HG02642 (cell line): Measurements from ENCODE around the gene COTL1.

Experiments used
- ATAC-seq: cut with Tn5 transposase; IDR thresholded peaks from one replicate; pipeline ENCODE4 v1.9.1; 2021; ENCODE audit warnings: mild to moderate bottlenecking; ENCODE audit not compliant: unreplicated experiment, poor library complexity

Gene COTL1

GRCh38 chr16:84617791-84618580 lies at the start of gene COTL1:
Gene COTL1, minus strand, starts transcription at chr16:84618078. Its CDS starts 164 bp downstream, at chr16:84617914.
- ATAC-seq: peak; percentile 91

- ATAC-seq: no peak
Observed at GRCh38 chr16:84665843-84666242, 48.0 kb upstream of the COTL1 start.

DNA sequence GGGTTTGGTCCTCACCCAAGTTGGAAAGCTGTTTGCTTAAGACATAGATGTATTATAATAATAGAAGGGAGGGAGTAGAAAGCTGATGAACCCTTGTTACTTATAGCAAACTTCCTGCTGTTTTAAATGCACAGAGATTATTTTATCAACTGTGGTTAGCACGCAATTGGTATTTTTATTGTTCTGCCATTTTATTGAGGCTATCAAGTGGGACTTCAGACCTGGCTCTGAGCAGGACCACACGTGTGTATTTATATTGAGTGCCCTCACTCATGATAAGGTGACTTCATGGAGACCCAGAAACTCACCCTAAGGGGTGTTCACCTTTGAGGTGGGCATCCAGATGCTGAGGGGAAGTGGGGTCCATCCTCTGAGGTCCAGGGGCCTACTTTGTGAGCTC lies 47.5 kb upstream of the COTL1 start:
- no peak for ATAC-seq

DNA sequence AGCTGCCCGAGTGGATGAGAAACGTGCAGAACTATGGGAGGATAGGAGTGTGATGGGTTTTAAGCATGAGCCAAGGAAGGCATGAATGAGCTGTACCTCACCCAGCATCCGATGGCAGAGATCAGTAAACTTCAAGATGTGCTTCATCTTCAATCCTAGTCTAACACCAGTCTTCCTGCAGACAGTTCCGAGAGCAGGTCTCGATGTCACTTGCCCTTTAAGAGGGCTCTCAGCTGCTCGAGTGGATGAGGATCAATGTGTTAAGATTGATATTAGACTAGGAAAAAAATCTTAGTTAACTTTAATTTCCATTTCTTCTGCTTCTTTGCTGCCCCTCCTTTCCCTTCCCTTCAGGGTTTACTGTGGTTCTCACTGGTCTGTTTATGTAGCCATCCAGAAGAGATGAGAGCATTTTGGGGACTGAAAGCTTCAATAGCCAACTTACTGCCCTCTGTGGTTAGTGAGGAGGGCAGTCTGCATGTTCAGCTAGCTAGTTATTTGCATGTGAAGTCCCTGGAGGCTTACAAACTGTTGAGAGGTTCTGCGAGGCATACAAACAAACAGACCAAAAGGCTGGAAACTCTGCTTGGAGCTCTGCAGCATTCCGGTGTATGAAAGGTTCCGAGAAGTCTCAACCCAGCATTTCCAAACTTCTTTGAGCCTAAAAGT lies 45.7 kb upstream of the COTL1 start:
- peak; percentile 72 for ATAC-seq

- ATAC-seq: no peak
Observed at GRCh38 chr16:84662471-84662870, 44.6 kb upstream of the COTL1 start.

DNA sequence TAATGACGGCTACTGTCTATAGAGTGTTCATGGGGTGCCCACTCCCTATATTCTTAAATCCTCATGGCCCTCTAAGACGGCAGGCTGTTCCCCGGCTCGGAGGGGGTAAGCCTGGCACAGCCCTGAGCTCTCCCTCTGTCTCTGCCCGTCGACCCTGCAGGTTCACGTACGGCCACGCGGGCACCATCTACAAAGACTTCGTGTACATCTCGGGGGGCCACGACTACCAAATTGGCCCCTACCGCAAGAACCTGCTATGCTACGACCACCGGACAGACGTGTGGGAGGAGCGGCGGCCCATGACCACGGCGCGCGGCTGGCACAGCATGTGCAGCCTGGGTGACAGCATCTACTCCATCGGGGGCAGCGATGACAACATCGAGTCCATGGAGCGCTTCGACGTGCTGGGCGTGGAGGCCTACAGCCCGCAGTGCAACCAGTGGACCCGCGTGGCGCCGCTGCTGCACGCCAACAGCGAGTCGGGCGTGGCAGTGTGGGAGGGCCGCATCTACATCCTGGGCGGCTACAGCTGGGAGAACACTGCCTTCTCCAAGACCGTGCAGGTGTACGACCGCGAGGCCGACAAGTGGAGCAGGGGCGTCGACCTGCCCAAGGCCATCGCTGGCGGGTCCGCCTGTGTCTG lies 43.7 kb upstream of the COTL1 start:
- ATAC-seq: no peak

DNA sequence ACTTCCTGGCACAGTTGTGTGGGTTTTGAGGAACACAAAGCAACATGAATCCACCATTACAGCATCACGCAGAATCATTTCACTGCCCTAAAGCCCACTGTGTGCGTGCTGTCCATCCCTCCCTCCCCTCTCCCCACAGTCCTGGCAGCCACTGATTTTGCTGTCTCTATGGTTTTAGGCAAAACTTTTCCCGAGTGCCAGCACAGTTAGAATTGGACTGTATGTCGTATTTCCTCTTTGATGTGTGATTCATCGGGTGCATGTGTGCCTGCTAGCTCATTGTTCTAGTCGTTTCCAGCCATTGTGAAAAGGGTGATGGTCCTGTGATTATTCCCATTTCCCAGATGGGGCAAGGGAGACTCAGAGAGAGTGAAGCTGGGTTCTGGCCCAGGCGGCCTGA lies 43.1 kb upstream of the COTL1 start:
- ATAC-seq: no peak

DNA sequence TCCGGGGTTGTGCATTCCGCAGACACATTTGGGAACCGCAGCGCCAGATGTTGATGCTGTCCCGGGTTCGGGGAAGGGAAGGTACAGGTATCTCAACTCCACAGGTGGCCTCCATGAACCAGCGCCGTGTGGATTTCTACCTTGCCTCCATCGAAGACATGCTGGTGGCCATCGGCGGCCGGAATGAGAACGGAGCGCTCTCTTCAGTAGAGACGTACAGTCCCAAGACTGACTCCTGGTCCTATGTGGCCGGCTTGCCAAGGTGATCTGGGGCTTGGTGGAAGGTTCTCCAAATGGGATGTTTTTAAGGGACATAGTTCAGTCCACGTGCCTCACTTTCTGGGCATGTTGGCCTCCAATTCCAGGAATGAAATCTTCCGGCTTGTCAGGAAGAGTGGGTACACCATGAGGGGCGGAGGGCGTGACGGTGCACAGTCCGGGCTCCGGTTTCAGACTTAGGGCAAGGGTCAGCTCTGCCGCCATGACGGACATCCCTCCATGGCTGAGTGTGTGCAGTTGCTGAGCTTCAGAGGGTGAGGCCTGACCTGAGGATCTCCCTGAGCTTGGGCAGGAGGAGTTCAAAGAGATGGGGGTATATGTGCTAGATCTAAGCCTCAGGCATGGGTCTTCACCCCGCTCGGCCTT lies 41.9 kb upstream of the COTL1 start:
- ATAC-seq: no peak

DNA sequence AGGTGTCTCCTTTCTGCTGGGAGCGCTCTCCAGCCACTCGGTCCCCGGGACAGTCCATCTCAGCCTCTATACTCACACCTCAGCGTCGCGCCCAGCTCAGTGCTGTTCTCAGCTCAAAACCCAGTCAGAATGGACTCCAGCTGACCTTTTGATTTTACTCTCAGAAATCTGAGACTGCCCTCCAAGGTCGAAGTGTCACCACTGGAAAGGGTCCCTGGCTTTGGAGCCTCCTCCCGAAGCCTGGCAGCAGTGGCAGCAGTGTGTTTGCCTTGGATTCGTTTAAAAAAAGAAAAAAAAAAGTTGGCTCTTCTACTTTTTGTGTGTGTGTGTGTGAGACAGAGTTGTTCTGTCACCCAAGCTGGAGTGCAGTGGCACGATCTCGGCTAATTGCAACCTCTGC lies 40.8 kb upstream of the COTL1 start:
- no peak for ATAC-seq

GRCh38 chr16:84657229-84657837 lies 39.5 kb upstream of the COTL1 start:
- no peak for ATAC-seq

GRCh38 chr16:84656649-84657048 lies 38.8 kb upstream of the COTL1 start:
- ATAC-seq: no peak

DNA sequence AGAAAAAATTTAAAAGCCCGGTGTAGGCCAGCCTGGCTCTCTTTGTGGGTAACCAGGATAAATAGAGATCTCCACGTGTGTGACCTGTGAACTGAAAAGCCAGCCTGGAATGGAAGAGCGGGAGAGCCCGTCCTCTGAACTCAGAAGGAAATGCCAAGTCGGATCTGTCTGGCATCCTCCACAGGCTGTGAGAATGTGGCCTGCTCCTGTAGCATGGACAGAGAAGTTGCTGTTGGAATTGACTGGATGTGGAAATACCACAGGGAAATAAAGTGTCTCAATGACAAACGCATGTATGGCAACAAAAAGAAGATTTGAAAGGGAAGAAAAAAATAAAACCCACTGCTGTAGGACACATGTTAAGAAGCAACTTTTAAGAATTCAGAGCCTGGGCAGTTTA lies 37.1 kb upstream of the COTL1 start:
- no peak for ATAC-seq

- no peak for ATAC-seq
Observed at GRCh38 chr16:84654238-84654637, 36.4 kb upstream of the COTL1 start.

- ATAC-seq: no peak
Observed at GRCh38 chr16:84652566-84652965, 34.7 kb upstream of the COTL1 start.

GRCh38 chr16:84650062-84650991 lies 32.4 kb upstream of the COTL1 start:
- ATAC-seq: no peak

DNA sequence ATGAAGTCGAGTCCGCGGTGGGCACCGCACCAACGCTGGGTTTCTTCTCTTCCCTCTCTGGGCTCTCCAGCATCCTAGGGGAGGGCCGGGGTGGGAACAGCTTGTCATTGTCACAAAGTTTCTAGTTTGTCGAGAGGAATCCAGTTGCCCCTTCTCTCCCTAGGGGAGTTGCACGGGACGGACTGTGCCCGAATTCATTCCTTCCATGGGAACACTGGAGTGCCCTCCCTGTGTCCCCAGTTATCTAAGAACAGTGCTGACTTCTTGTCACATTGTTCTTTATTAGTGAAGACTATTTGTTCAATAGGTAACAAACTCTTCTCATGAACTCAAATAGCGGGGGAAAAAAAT lies 31.6 kb upstream of the COTL1 start:
- ATAC-seq: no peak

- peak; percentile 75 for ATAC-seq
Observed at GRCh38 chr16:84648595-84649510, 31.0 kb upstream of the COTL1 start.

DNA sequence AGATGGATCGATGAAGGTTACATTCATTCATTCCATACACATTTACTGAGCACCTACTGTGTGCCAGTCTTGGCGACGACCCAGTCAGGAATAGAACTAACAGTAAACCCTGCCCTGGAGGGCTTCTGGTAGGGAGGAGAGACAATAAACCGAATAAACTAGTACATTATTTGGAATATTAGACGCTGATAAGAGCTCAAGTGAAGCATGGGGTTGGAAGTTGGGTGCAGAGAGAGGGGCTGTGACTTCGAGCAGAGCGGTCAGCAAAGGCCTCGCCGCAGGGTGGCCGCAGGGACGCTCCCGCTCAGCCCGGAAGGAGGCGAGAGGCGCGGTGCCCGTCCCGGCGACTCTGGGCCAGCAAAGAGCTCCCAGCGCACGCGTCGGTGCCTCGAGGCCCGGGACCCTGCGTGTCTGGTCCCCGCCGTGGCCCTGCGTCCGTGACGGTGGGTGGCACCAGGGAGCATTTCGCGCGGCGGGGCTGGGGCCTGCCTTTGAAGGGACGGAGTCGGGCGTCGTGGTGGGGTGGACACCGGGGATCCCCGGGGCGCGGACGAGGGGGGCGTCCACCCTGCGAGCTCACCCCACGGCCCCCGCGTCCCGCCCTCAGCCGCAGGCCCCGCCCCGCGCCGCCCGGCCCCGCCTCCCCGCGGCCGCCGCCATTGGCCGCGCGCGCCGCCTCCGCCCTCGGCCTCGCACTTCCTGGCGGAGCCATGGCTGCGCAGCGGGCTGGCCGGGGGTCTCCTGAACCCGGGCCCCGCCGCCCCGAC lies 30.1 kb upstream of the COTL1 start, which contains the start of gene KLHL36:
KLHL36 (plus strand) TSS at position 684 of the 767 bp plus-strand sequence. CDS start 2,357 bp downstream, outside the sequence.
- ATAC-seq: peak; percentile 90
